Activated T-cell treated with anti-CD3 and anti-CD28 coated beads, Interleukin-2, amount 50 U/mL, for 72 hours (primary cell): ENCODE data around the gene CALML6. TPM values are rescaled to one million over a fixed set of nuclear protein-coding genes. Genes with fewer than 3 reads are reported as not detected.
"Not testable (repeated sequence)": the region's sequence is repeated elsewhere in the genome, so short reads cannot be mapped to it uniquely, and the experiment has no call there.

Experiments used
- ATAC-seq, 2 donors: fragments of 150-1000 bp; cut with Tn5 transposase; replicated peaks in 1 of 2; 2 replicates each; pipeline ENCODE4 v1.10.0; 2021; ENCODE audit warnings: moderate library complexity in 2 of 2, mild to moderate bottlenecking in 1 of 2
- DNase-seq, 2 donors: peaks; one replicate each; pipeline ENCODE4 v3.0.0; 2021 to 2022; ENCODE audit warnings: mixed read lengths in 1 of 2
- H3K27ac Mint-ChIP-seq: one replicate; pipeline ENCODE4 v1.8.0; 2022; ENCODE audit warnings: mild to moderate bottlenecking, moderate library complexity, mixed read lengths
- H3K27me3 Mint-ChIP-seq: one replicate; pipeline ENCODE4 v1.8.0; 2022; ENCODE audit warnings: low read depth, mixed read lengths
- H3K36me3 Mint-ChIP-seq, 2 donors: one replicate each; pipeline ENCODE4 v1.8.0; 2022; ENCODE audit warnings: mixed read lengths in 2 of 2, mild to moderate bottlenecking in 1 of 2; ENCODE audit not compliant: insufficient read depth in 2 of 2
- H3K4me1 Mint-ChIP-seq: one replicate; pipeline ENCODE4 v1.8.0; 2022; ENCODE audit warnings: low read depth, mixed read lengths
- H3K4me3 Mint-ChIP-seq, 2 donors: one replicate each; pipeline ENCODE4 v1.8.0; 2022; ENCODE audit warnings: mild to moderate bottlenecking in 2 of 2, mixed read lengths in 2 of 2, moderate library complexity in 2 of 2
- H3K9me3 Mint-ChIP-seq, 2 donors: one replicate each; pipeline ENCODE4 v1.8.0; 2022; ENCODE audit warnings: mixed read lengths in 2 of 2
- total RNA-seq, 2 donors: library from RNA; stranded (reverse); gene quantifications; one replicate each; pipeline ENCODE4 v1.2.3, GENCODE V29; 2022

CALML6 gene
- total RNA-seq, 2 donors from 2014 or later = 1.8 TPM

- H3K36me3 Mint-ChIP-seq = no peaks in the 10 kb centered on the region
- no peak for ATAC-seq
- H3K9me3 Mint-ChIP-seq = no peaks in the 10 kb centered on the region
- H3K27ac Mint-ChIP-seq = no peak overlapping the region
- H3K4me1 Mint-ChIP-seq = no peaks in the 10 kb centered on the region
- no peak overlapping the region for H3K4me3 Mint-ChIP-seq
- DNase-seq = no peak
- H3K27me3 Mint-ChIP-seq = no peaks in the 10 kb centered on the region
These were observed 12.7 kb downstream of the CALML6 start for GRCh38 chr1:1927751-1928150.

- Mint-ChIP-seq H3K4me3 (no peak overlapping the region), H3K36me3 (no peaks in the 10 kb centered on the region), H3K9me3 (no peaks in the 10 kb centered on the region), H3K27me3 (no peaks in the 10 kb centered on the region), H3K4me1 (no peaks in the 10 kb centered on the region), H3K27ac (no peak overlapping the region)
- ATAC-seq (no peak), DNase-seq (no peak)
These were observed 13.4 kb downstream of the CALML6 start for GRCh38 chr1:1928231-1929101.

GRCh38 chr1:1929102-1929638, 14.1 kb downstream of the CALML6 start:
- Mint-ChIP-seq H3K27ac (no peak overlapping the region), H3K9me3 (peaks cover 3% of the 10 kb centered on the region in 2 donors), H3K4me1 (no peaks in the 10 kb centered on the region), H3K36me3 (peaks cover 0 to 2% of the 10 kb centered on the region in 2 donors), H3K27me3 (no peaks in the 10 kb centered on the region), H3K4me3 (no peak overlapping the region)
- DNase-seq (no peak), ATAC-seq (no peak)

GRCh38 chr1:1929639-1930545, 14.8 kb downstream of the CALML6 start:
- Mint-ChIP-seq H3K27ac (no peak overlapping the region), H3K4me1 (no peaks in the 10 kb centered on the region), H3K27me3 (peaks cover under 1% of the 10 kb centered on the region), H3K9me3 (peaks cover 4 to 8% of the 10 kb centered on the region in 2 donors), H3K4me3 (no peak overlapping the region), H3K36me3 (peaks cover 0 to 4% of the 10 kb centered on the region in 2 donors)
- DNase-seq (no peak), ATAC-seq (no peak)

GRCh38 chr1:1934848-1935247, 19.8 kb downstream of the CALML6 start:
- H3K36me3 Mint-ChIP-seq, H3K27ac Mint-ChIP-seq, H3K4me3 Mint-ChIP-seq, H3K4me1 Mint-ChIP-seq, DNase-seq, ATAC-seq: not testable (repeated sequence)
- Mint-ChIP-seq H3K9me3 (peaks cover 4 to 12% of the 10 kb centered on the region in 2 donors), H3K27me3 (peaks cover 10% of the 10 kb centered on the region)

- ATAC-seq (no peak), DNase-seq (no peak)
- no peak overlapping the region for H3K27ac Mint-ChIP-seq
- H3K27me3 Mint-ChIP-seq = peaks cover 10% of the 10 kb centered on the region
- H3K4me1 Mint-ChIP-seq = no peaks in the 10 kb centered on the region
- H3K9me3 Mint-ChIP-seq = peaks cover 4 to 12% of the 10 kb centered on the region in 2 donors
- no peak overlapping the region for H3K4me3 Mint-ChIP-seq
- H3K36me3 Mint-ChIP-seq = peaks cover 0 to 4% of the 10 kb centered on the region in 2 donors
These were observed 22.0 kb downstream of the CALML6 start for GRCh38 chr1:1937061-1937460.

- Mint-ChIP-seq H3K36me3 (peaks cover 0 to 4% of the 10 kb centered on the region in 2 donors), H3K27ac (no peak overlapping the region), H3K9me3 (peaks cover 4 to 12% of the 10 kb centered on the region in 2 donors), H3K4me3 (no peak overlapping the region), H3K27me3 (peaks cover 10% of the 10 kb centered on the region), H3K4me1 (no peaks in the 10 kb centered on the region)
- ATAC-seq (no peak), DNase-seq (no peak)
These were observed 22.7 kb downstream of the CALML6 start for GRCh38 chr1:1937549-1938275.

- DNase-seq = no peak
- H3K4me1 Mint-ChIP-seq = no peaks in the 10 kb centered on the region
- no peak for ATAC-seq
- H3K36me3 Mint-ChIP-seq = peaks cover 0 to 4% of the 10 kb centered on the region in 2 donors
- H3K4me3 Mint-ChIP-seq = no peak overlapping the region
- peaks cover 10% of the 10 kb centered on the region for H3K27me3 Mint-ChIP-seq
- no peak overlapping the region for H3K27ac Mint-ChIP-seq
- H3K9me3 Mint-ChIP-seq = peaks cover 4 to 12% of the 10 kb centered on the region in 2 donors
These were observed 23.2 kb downstream of the CALML6 start for GRCh38 chr1:1938276-1938573.

GRCh38 chr1:1938613-1939295, 23.7 kb downstream of the CALML6 start:
- H3K36me3 Mint-ChIP-seq = peaks cover 0 to 4% of the 10 kb centered on the region in 2 donors
- peaks cover 10% of the 10 kb centered on the region for H3K27me3 Mint-ChIP-seq
- ATAC-seq (no peak), DNase-seq (no peak)
- H3K27ac Mint-ChIP-seq = no peak overlapping the region
- H3K4me3 Mint-ChIP-seq = no peak overlapping the region
- H3K9me3 Mint-ChIP-seq = peaks cover 4 to 12% of the 10 kb centered on the region in 2 donors
- H3K4me1 Mint-ChIP-seq = peaks cover 2% of the 10 kb centered on the region

- no peak for ATAC-seq
- Mint-ChIP-seq H3K27me3 (peaks cover 10% of the 10 kb centered on the region), H3K4me3 (no peak overlapping the region), H3K27ac (no peak overlapping the region), H3K36me3 (no peaks in the 10 kb centered on the region), H3K9me3 (peaks cover 0 to 7% of the 10 kb centered on the region in 2 donors), H3K4me1 (peaks cover 4% of the 10 kb centered on the region)
- no peak for DNase-seq
These were observed 24.4 kb downstream of the CALML6 start for GRCh38 chr1:1939296-1940122.

- no peak for ATAC-seq
- no peak for DNase-seq
- peaks cover 8% of the 10 kb centered on the region for H3K27me3 Mint-ChIP-seq
- peaks cover 4% of the 10 kb centered on the region for H3K4me1 Mint-ChIP-seq
- H3K27ac Mint-ChIP-seq = no peak overlapping the region
- H3K4me3 Mint-ChIP-seq = no peak overlapping the region
- no peaks in the 10 kb centered on the region for H3K36me3 Mint-ChIP-seq
- H3K9me3 Mint-ChIP-seq = peaks cover 0 to 2% of the 10 kb centered on the region in 2 donors
These were observed 25.0 kb downstream of the CALML6 start for GRCh38 chr1:1940123-1940425.
